ENCODE measurements around the gene RUNX2.

GRCh38 chr6:45426251-45426650 is 98.1 kb downstream of the RUNX2 start:
- TF ChIP-seq POLR2AphosphoS5 (IDR thresholded peaks at IDR 0.05; ENCODE audit: low read depth, low read length) (no peak), CTCF (IDR thresholded peaks at IDR 0.05; ENCODE audit: control extremely low read depth in 1 of 3, insufficient read depth in 1 of 3, low read depth in 1 of 3, low read length in 3 of 3) (no peak), HDAC6 (IDR thresholded peaks at IDR 0.05; ENCODE audit: low read depth, low read length) (no peak), SIN3A (conservative IDR thresholded peaks at IDR 0.05 in 1 of 2, IDR thresholded peaks at IDR 0.05 in 1 of 2; ENCODE audit: low read depth in 1 of 2, low read length in 2 of 2) (no peak), SUZ12 (IDR thresholded peaks at IDR 0.05; ENCODE audit: low read length) (no peak), TAF1 (IDR thresholded peaks at IDR 0.05; ENCODE audit: low read depth, low read length) (no peak), JUND (IDR thresholded peaks at IDR 0.05; ENCODE audit: low read length) (no peak), CBX8 (IDR thresholded peaks at IDR 0.05; ENCODE audit: borderline replicate concordance, low read depth, low read length) (no peak), GABPA (IDR thresholded peaks at IDR 0.05; ENCODE audit: borderline replicate concordance, insufficient read depth, low read length) (no peak), USF2 (IDR thresholded peaks at IDR 0.05; ENCODE audit: low read length) (no peak)

Data from H1 (cell line).